ENCODE data around the gene REPS1.

DNA sequence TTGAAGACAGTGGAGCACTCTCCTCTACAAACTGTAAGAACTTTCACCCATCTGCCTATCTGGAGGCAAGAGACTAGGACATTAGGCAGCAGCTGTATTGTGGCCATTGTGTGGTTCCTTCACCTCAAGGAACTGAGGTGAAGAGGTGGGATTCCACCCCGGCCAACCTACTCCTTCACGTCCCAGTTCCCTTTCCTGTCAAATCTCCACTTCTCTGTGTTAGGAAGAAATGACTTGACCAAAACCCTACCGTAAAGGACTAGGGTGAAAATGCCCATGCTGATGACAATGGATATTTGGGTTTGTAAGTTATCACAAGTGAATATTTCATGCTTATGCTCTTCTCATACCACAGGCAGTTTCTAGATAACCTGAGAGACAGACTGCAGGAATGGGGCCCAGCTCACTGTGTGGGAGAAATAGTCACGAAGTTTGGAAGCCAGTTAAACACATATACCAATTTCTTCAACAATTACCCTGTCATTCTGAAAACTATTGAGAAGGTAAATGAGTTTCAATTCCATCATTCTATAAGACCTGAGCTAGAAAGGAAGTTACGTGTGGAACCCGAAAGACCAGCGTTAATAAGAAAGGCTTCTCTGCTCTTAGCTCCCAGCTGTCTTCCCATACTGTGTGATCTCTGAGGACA, 105.6 kb downstream of the REPS1 start:
- TF ChIP-seq, protein P1, sequence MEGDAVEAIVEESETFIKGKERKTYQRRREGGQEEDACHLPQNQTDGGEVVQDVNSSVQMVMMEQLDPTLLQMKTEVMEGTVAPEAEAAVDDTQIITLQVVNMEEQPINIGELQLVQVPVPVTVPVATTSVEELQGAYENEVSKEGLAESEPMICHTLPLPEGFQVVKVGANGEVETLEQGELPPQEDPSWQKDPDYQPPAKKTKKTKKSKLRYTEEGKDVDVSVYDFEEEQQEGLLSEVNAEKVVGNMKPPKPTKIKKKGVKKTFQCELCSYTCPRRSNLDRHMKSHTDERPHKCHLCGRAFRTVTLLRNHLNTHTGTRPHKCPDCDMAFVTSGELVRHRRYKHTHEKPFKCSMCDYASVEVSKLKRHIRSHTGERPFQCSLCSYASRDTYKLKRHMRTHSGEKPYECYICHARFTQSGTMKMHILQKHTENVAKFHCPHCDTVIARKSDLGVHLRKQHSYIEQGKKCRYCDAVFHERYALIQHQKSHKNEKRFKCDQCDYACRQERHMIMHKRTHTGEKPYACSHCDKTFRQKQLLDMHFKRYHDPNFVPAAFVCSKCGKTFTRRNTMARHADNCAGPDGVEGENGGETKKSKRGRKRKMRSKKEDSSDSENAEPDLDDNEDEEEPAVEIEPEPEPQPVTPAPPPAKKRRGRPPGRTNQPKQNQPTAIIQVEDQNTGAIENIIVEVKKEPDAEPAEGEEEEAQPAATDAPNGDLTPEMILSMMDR (conservative IDR thresholded peaks at IDR 0.05; ENCODE audit: low read length): no peak
- TF ChIP-seq EZH2phosphoT487 (IDR thresholded peaks at IDR 0.05; ENCODE audit: borderline replicate concordance, low read depth, low read length): no peak

Data from OCI-LY7 (cell line).